Mesenchymal stem cell (in vitro differentiated cells and primary cell): ENCODE measurements around the gene MAGI3.

Experiments used
- DNase-seq: peaks from one replicate; pipeline ENCODE4 v3.0.0-alpha.2; 2013
- H2AFZ ChIP-seq: one replicate; pipeline ENCODE4 v1.6.1; 2013; ENCODE audit warnings: low read depth, mild to moderate bottlenecking, control low read depth, inconsistent platforms, low read length, moderate library complexity
- H2AK5ac ChIP-seq: 2 replicates; pipeline ENCODE4 v1.6.1; 2013; ENCODE audit warnings: low read length, moderate library complexity, mild to moderate bottlenecking, inconsistent platforms; ENCODE audit not compliant: severe bottlenecking
- H2BK120ac ChIP-seq: one replicate; pipeline ENCODE4 v1.6.1; 2013; ENCODE audit warnings: low read depth, mild to moderate bottlenecking, inconsistent platforms, low read length, moderate library complexity
- H2BK12ac ChIP-seq, 2 experiments: one replicate each; pipeline ENCODE4 v1.6.1; 2013; ENCODE audit warnings: inconsistent platforms in 2 of 2, low read length in 2 of 2, mild to moderate bottlenecking in 2 of 2, moderate library complexity in 2 of 2, control low read depth in 1 of 2
- H2BK15ac ChIP-seq: one replicate; pipeline ENCODE4 v1.6.1; 2013; ENCODE audit warnings: mild to moderate bottlenecking, low read depth, inconsistent platforms; ENCODE audit not compliant: poor library complexity, severe bottlenecking
- H2BK5ac ChIP-seq: 2 replicates; pipeline ENCODE4 v1.6.1; 2013; ENCODE audit warnings: low read depth, mild to moderate bottlenecking, low read length, control low read depth, inconsistent platforms; ENCODE audit not compliant: poor library complexity, severe bottlenecking
- H3K14ac ChIP-seq, 2 experiments: one replicate each; pipeline ENCODE4 v1.6.1; 2013; ENCODE audit warnings: inconsistent platforms in 2 of 2, low read length in 2 of 2, control low read depth in 1 of 2, mild to moderate bottlenecking in 1 of 2, moderate library complexity in 1 of 2
- H3K18ac ChIP-seq, 2 experiments: one replicate each; pipeline ENCODE4 v1.6.1; 2013; ENCODE audit warnings: inconsistent platforms in 2 of 2, low read length in 2 of 2, control low read depth in 1 of 2, low read depth in 1 of 2, mild to moderate bottlenecking in 1 of 2
- H3K23ac ChIP-seq, 2 experiments: one replicate each; pipeline ENCODE4 v1.6.1; 2013; ENCODE audit warnings: inconsistent platforms in 2 of 2, low read length in 2 of 2, mild to moderate bottlenecking in 2 of 2, moderate library complexity in 2 of 2, control low read depth in 1 of 2
- H3K27ac ChIP-seq: 2 replicates; pipeline ENCODE4 v1.5.1; 2013; ENCODE audit warnings: mild to moderate bottlenecking, moderate library complexity, low read length, control low read depth, inconsistent platforms; ENCODE audit not compliant: poor library complexity, severe bottlenecking
- H3K27me3 ChIP-seq, 2 experiments: 2 replicates each; pipeline versions ENCODE4 v1.6.1 to v1.7.0; 2013; ENCODE audit warnings: low read length in 2 of 2, mild to moderate bottlenecking in 2 of 2, moderate library complexity in 2 of 2, control low read depth in 1 of 2, inconsistent platforms in 1 of 2; ENCODE audit not compliant: control insufficient read depth in 1 of 2, insufficient read depth in 1 of 2
- H3K36me3 ChIP-seq, 2 experiments: 2 replicates each; pipeline versions ENCODE4 v1.6.1 to v1.7.0; 2013; ENCODE audit warnings: low read length in 2 of 2, control low read depth in 1 of 2, inconsistent platforms in 1 of 2, low read depth in 1 of 2, mild to moderate bottlenecking in 1 of 2; ENCODE audit not compliant: insufficient read depth in 2 of 2, control insufficient read depth in 1 of 2
- H3K4ac ChIP-seq, 2 experiments: one replicate each; pipeline ENCODE4 v1.6.1; 2013; ENCODE audit warnings: inconsistent platforms in 2 of 2, low read length in 2 of 2, mild to moderate bottlenecking in 2 of 2, moderate library complexity in 2 of 2, control low read depth in 1 of 2, low read depth in 1 of 2
- H3K4me1 ChIP-seq: 2 replicates; pipeline ENCODE4 v1.6.1; 2013; ENCODE audit warnings: low read depth, low read length, control low read depth; ENCODE audit not compliant: control insufficient read depth, insufficient read depth
- H3K4me2 ChIP-seq: 2 replicates; pipeline ENCODE4 v1.6.1; 2013; ENCODE audit warnings: low read length, mild to moderate bottlenecking, inconsistent platforms; ENCODE audit not compliant: poor library complexity, severe bottlenecking
- H3K4me3 ChIP-seq, 2 experiments: 2 replicates each; pipeline versions ENCODE4 v1.5.1 to v1.7.0; 2013; ENCODE audit warnings: low read length in 2 of 2, mild to moderate bottlenecking in 2 of 2, control low read depth in 1 of 2, low read depth in 1 of 2; ENCODE audit not compliant: insufficient read depth in 1 of 2
- H3K79me1 ChIP-seq: replicated peaks from 2 replicates; pipeline ENCODE4 v1.6.1; 2013; ENCODE audit warnings: mild to moderate bottlenecking, control low read depth, low read length, inconsistent platforms; ENCODE audit not compliant: poor library complexity, severe bottlenecking
- H3K9ac ChIP-seq: 2 replicates; pipeline ENCODE4 v1.7.0; 2013; ENCODE audit warnings: mild to moderate bottlenecking, low read length, moderate library complexity
- H3K9me3 ChIP-seq: 2 replicates; pipeline ENCODE4 v1.7.0; 2013; ENCODE audit warnings: mild to moderate bottlenecking, low read length; ENCODE audit not compliant: control insufficient read depth
- H4K8ac ChIP-seq: one replicate; pipeline ENCODE4 v1.6.1; 2013; ENCODE audit warnings: inconsistent platforms, mild to moderate bottlenecking, low read length, moderate library complexity
- H4K91ac ChIP-seq: one replicate; pipeline ENCODE4 v1.6.1; 2013; ENCODE audit warnings: mild to moderate bottlenecking, low read length, inconsistent platforms
- WGBS: methylation state at CpG from one replicate; pipeline ENCODE4 v1.1.7; 2013; ENCODE audit warnings: mixed read lengths; 5-methylcytosine and 5-hydroxymethylcytosine counted together

The MAGI3 gene

DNA sequence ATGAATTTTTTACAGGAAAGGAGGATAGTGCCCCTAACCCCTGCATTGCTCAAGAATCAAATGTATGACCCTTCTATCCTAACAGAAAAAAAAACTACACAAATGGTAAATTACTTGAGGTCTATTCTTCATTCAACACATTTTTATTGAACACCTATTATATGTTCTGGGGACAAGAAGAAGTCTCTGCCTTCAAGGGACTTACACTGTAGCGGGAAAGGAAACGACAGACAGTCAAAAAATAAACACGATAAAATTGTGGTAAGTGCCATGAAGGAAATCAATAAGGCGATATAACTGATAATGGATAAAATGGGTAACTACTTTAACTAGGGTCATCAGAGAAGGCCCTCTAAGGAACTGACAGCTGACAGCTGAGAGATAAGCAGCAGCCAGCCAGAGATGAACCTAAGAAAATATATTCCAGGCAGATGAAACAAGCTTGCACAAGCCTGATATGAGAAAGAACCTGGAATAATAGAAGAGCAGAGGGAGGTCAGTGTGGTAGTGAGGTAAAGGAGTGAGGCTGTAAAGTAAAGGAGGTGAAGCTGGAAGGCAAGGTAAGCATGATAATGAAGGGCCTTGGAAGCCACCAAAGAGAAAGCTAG is 302.6 kb downstream of the MAGI3 start:
- Histone ChIP-seq H3K27me3 (no peaks in the 10 kb centered on the region), H3K4me2 (no peak overlapping the region), H3K9ac (no peak overlapping the region), H2BK120ac (no peak overlapping the region), H2BK15ac (no peak overlapping the region), H3K4me1 (no peaks in the 10 kb centered on the region), H2AK5ac (no peak overlapping the region), H4K8ac (no peak overlapping the region), H2BK5ac (no peak overlapping the region), H3K27ac (no peak overlapping the region), H2BK12ac (no peak overlapping the region), H3K14ac (no peak overlapping the region), H3K79me1 (peaks cover 4% of the 10 kb centered on the region), H4K91ac (no peak overlapping the region), H3K4me3 (no peak overlapping the region), H3K23ac (no peak overlapping the region), H2AFZ (no peak overlapping the region), H3K4ac (no peak overlapping the region), H3K18ac (no peak overlapping the region), H3K36me3 (peaks cover 4 to 70% of the 10 kb centered on the region in 2 experiments), H3K9me3 (peaks cover 18% of the 10 kb centered on the region)
- WGBS, result 96% methylated on average over 4 of the region's 4 CpGs
- DNase-seq, result no peak

DNA sequence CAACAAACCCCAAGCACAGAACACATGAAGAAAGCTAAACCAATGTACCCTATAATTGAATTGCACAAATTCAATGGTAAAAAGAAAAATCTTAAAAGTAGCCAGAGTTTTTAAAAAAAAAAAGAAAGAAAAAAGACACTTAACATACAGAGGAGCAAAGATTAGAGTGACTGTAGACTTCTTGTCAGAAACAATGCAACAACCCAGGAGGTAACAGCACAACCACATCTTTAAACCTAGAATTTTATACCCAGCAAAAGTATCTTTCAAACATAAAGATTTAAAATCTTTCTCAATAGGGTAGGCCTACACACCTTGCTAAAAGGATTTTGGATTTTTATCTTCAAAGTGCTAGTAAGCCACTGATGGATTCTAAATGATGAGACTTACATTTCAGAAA is 304.6 kb downstream of the MAGI3 start:
- Histone ChIP-seq H2AK5ac (no peak overlapping the region), H3K18ac (no peak overlapping the region)

DNA sequence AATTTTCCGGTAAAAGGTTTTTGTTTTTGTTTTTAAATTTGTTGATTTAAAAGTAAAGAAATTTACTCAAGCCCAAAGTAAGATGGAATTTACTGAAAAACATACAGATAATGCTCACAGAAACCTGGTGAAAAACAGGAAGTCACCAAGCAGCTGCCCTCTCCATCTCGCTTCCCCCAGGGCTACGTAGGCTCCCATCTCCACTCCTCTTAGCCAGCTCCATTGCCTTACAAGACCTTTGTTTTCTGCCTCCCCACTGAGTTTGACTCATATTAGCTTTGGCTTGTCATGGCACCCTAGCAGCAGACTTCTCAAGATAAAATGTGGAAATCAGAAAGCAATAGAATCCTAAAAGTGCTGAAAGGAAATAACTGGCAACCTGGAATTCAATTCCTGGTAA is 311.1 kb downstream of the MAGI3 start:
- H2BK12ac ChIP-seq, result no peak overlapping the region
- H3K18ac ChIP-seq, result no peak overlapping the region
- H3K27ac ChIP-seq, result no peak overlapping the region
- H3K9ac ChIP-seq, result no peak overlapping the region
- no peak overlapping the region for H4K91ac ChIP-seq
- no peaks in the 10 kb centered on the region for H3K79me1 ChIP-seq
- H3K4me1 ChIP-seq, result no peaks in the 10 kb centered on the region
- H2BK120ac ChIP-seq, result no peak overlapping the region
- no peak overlapping the region for H3K14ac ChIP-seq
- no peak overlapping the region for H4K8ac ChIP-seq
- H2AK5ac ChIP-seq, result no peak overlapping the region
- DNase-seq, result no peak
- no peak overlapping the region for H3K4me2 ChIP-seq
- no peak overlapping the region for H2BK5ac ChIP-seq
- H2BK15ac ChIP-seq, result no peak overlapping the region
- no peak overlapping the region for H3K4me3 ChIP-seq
- H3K9me3 ChIP-seq, result no peaks in the 10 kb centered on the region
- 98% methylated on average over 2 of the region's 3 CpGs for WGBS
- peaks cover 11 to 84% of the 10 kb centered on the region in 2 experiments for H3K36me3 ChIP-seq
- no peak overlapping the region for H2AFZ ChIP-seq
- H3K4ac ChIP-seq, result no peak overlapping the region
- no peaks in the 10 kb centered on the region for H3K27me3 ChIP-seq
- H3K23ac ChIP-seq, result no peak overlapping the region

More for the DNA sequence above, 304.6 kb downstream of the MAGI3 start:
- Histone ChIP-seq H3K4me2 (no peak overlapping the region), H4K8ac (no peak overlapping the region), H3K9ac (no peak overlapping the region), H3K9me3 (peaks cover 18% of the 10 kb centered on the region), H2AFZ (no peak overlapping the region), H2BK120ac (no peak overlapping the region), H3K4me3 (no peak overlapping the region), H3K79me1 (peaks cover 4% of the 10 kb centered on the region), H2BK15ac (no peak overlapping the region), H2BK5ac (no peak overlapping the region), H3K14ac (no peak overlapping the region), H3K27ac (no peak overlapping the region), H4K91ac (no peak overlapping the region), H3K36me3 (peaks cover 7 to 80% of the 10 kb centered on the region in 2 experiments), H3K4ac (no peak overlapping the region), H3K4me1 (no peaks in the 10 kb centered on the region), H3K23ac (no peak overlapping the region), H3K27me3 (no peaks in the 10 kb centered on the region), H2BK12ac (no peak overlapping the region)
- DNase-seq, result no peak

DNA sequence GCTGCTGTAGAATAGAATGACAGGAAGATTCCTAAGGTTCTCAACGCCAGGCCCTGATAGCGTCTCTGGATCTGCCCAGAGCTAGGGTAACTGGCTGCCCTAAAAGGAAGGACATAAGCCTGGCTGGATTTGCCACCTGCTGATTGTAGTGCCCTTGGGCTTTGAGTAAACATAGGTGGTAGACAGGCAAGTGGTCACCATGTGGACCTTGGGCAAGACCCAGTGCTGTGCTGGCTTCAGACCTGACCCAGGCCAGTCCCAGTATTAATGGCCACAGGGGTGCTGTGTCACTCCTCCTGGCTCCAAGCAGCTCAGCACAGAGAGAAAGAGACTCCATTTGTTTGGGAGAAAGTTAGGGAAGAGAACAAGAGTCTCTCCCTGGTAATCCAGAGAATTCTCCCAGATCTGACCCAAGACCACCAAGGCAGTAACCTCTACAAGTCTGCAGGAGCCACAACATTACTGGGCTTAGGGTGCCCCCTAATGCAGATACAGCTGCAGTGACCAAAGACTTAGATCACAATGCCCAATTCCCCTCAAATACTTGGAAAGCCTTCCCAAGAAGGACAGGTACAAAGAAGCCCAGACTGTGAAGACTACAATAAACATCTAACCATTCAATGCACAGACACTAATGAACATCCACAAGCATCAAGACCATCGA is 324.4 kb downstream of the MAGI3 start:
- no peak overlapping the region for H3K4me2 ChIP-seq
- H3K79me1 ChIP-seq, result peaks cover 28% of the 10 kb centered on the region
- no peak overlapping the region for H3K4ac ChIP-seq
- no peak overlapping the region for H3K9ac ChIP-seq
- H2AFZ ChIP-seq, result no peak overlapping the region
- no peak overlapping the region for H2BK12ac ChIP-seq
- no peak overlapping the region for H2BK15ac ChIP-seq
- no peaks in the 10 kb centered on the region for H3K27me3 ChIP-seq
- no peaks in the 10 kb centered on the region for H3K4me1 ChIP-seq
- peaks cover 3% of the 10 kb centered on the region for H3K9me3 ChIP-seq
- no peak overlapping the region for H3K4me3 ChIP-seq
- H4K91ac ChIP-seq, result no peak overlapping the region
- H3K18ac ChIP-seq, result no peak overlapping the region
- no peak overlapping the region for H3K23ac ChIP-seq
- H2AK5ac ChIP-seq, result no peak overlapping the region
- DNase-seq, result no peak
- H4K8ac ChIP-seq, result no peak overlapping the region
- no peak overlapping the region for H3K14ac ChIP-seq
- no peak overlapping the region for H2BK5ac ChIP-seq
- WGBS, result 91% methylated on average over 3 of the region's 3 CpGs
- no peak overlapping the region for H2BK120ac ChIP-seq
- H3K27ac ChIP-seq, result no peak overlapping the region
- H3K36me3 ChIP-seq, result peaks cover 29 to 68% of the 10 kb centered on the region in 2 experiments
